HG02588 (cell line): ENCODE data around the gene KIF17.
A peak's percentile ranks its signal among the peaks of the same experiment; 100 is the strongest.

Experiments used
- ATAC-seq: cut with Tn5 transposase; IDR thresholded peaks from one replicate; pipeline ENCODE4 v1.9.1; 2021; ENCODE audit warnings: mild to moderate bottlenecking, moderate library complexity; ENCODE audit not compliant: unreplicated experiment

The KIF17 gene

GRCh38 chr1:20663365-20663764, 54.4 kb downstream of the KIF17 start:
- no peak for ATAC-seq

GRCh38 chr1:20662110-20662475, 55.7 kb downstream of the KIF17 start:
- no peak for ATAC-seq

- ATAC-seq, result peak; percentile 96
Observed at GRCh38 chr1:20661207-20662109, 56.3 kb downstream of the KIF17 start, which contains the start of gene DDOST. TSS of gene DDOST (minus strand) at chr1:20661369. CDS start at chr1:20661350, 19 bp downstream.

DNA sequence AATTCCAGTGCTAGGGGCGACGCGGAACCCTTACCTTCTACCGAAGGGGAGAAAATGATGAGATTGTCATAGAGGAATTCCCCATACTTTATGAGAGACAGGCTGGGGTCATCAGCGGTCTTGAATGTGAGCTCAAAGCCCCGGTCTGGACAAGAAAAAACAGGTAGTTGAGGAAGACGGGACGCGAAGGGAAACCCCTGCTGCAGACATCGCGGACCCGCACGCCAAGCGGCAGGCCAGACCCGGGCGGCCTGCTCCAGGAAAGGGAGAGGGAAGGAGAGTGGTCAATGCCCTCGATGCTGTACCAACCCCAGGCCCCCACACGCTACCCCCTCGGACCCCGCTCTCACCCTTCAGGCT, 57.0 kb downstream of the KIF17 start:
- ATAC-seq, result peak; percentile 3

DNA sequence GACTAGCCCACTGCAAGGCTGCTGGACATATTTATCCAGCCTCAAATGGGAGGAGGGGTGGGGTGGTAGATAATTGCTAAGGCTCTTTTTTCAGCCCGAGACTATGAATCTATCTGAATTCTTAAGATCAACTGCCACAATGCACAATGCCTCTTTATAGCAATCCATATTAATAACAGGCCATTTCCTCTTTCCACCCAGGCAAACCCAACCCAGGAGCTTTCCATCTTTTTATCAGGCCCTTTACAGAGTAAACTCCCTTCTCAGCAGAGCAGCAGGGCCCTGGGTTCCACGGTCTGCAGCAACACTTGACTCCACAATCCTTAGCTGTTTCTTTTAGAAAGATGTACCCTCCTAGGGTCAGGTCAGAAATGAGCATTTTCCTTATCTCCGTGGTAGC, 57.4 kb downstream of the KIF17 start:
- ATAC-seq, result no peak

- no peak for ATAC-seq
Observed at GRCh38 chr1:20658166-20658915, 59.5 kb downstream of the KIF17 start.

- no peak for ATAC-seq
Observed at GRCh38 chr1:20657024-20657423, 60.8 kb downstream of the KIF17 start.

GRCh38 chr1:20654104-20654690, 63.6 kb downstream of the KIF17 start:
- ATAC-seq, result no peak

DNA sequence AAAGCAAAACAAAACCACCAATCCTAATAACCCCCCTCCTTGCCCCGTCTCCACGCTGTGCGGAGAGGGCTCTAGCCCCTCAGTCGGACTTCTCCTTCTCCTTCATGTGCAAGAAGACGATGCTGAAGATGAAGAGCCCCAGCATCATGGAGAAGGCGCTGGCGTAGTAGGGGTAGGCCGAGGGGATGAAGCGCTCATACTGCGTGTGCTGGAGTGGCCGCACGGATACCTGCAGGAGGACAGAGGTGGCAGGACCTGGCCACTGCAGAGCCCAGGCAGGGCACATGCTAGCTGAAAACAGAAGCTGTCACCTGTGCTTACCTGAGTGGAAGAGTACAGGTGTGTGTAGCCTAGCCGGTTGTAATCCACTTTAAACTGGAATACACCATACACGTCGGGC, 65.5 kb downstream of the KIF17 start:
- ATAC-seq, result no peak

DNA sequence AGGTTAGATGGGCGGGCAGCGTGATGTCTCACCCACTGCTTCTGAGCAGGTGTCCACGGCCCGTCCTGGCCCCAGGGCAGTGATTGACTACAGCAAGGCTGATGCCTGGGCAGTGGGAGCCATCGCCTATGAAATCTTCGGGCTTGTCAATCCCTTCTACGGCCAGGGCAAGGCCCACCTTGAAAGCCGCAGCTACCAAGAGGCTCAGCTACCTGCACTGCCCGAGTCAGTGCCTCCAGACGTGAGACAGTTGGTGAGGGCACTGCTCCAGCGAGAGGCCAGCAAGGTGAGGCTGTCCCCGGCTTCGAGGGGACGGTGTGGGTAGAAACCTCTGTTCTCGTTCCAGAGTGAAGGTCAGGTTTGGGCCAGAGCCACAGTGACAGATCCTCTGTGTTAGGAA, 68.9 kb downstream of the KIF17 start:
- ATAC-seq, result no peak

GRCh38 chr1:20648438-20648837, 69.4 kb downstream of the KIF17 start:
- no peak for ATAC-seq

DNA sequence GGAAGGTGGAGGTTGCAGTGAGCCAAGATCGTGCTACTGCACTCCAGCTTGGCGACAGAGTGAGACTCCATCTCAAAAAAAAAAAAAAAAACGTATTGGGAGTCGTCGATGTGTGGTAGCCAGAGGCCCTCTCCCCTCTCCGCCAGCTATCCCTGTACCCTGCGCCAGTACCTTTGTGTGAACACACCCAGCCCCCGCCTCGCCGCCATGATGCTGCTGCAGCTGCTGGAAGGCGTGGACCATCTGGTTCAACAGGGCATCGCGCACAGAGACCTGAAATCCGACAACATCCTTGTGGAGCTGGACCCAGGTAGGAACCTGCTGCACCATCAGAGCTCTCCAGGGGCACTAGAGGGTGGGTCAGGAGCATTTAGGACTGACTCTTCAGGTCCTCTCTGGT, 72.4 kb downstream of the KIF17 start:
- ATAC-seq, result no peak

DNA sequence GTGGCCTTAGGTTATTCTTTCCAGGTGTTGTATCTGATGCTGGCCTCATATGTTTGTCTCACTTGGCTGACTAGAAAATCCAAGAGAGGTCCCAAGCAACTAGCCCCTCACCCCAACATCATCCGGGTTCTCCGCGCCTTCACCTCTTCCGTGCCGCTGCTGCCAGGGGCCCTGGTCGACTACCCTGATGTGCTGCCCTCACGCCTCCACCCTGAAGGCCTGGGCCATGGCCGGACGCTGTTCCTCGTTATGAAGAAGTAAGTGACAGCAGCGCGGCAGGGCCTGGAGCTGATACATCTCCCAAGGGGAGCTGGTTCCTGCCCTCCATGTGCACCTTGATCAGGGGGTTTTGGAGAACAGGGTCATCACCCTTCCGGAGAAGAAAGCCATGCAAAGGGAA, 73.4 kb downstream of the KIF17 start:
- ATAC-seq, result no peak

DNA sequence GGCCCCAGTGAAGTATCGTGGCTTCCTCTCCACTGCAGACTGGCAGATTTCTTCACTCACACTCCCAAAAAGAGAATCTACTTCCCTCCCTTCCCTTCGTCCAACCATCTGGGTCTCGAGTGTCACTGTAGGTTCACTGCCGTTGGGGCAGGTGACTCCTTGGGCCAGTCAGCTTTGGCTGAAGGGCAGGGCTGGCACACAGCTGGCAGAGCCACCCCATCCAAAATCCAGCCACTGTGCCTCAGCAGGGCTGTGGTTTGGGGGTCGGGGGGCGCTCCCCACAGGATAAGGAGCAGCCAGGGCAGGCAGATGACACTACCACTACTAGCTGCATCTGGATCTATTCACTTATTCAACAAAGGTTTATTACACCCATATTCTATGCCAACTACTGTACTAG, 74.7 kb downstream of the KIF17 start:
- ATAC-seq, result no peak

DNA sequence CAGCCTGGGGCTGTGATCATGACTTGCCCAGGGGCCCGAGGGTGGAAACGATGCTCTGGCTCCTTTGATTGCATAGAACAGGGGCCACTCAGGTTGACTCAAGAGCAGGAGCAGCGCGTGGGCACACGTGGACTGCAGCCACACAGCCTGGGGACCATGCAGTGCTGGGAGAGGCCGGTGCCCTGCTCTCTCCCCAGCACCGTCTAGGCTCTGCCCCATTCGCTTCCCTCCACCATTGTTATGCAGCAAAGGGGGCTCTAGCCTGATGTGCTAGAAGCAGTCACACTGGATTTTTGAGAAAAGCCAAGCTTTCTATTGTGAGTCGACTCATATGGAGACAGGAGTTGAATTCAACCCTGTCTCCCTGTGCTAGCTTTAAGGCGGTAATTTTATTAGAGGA, 75.8 kb downstream of the KIF17 start:
- ATAC-seq, result no peak

GRCh38 chr1:20640183-20640597, 77.6 kb downstream of the KIF17 start:
- no peak for ATAC-seq

DNA sequence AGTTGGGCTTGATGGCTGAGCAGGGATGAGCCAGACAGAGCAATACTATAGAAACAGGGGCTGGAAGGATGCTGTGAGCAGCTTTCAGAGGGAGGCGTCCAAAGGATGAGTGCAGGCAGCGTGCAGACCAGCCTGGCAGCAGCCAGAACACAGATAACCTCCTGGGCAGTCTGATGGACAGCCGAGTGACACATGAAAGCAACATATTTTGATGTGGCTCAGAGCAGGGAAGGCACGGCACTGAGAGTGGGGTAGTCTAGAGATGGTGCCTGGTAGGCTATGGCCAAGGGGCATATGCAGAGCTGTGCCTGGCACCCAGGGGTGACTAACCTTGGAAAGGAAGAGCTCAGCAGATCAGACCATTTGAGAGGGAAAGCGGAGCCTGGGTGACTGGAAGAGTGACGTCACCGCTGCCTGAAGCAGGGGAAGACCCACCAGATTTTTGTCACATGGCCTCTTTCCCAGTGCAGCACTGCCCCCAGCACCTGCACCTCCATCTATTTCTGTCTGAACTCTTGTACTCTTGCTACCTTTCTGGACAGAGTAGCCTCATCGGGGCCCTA, 80.9 kb downstream of the KIF17 start:
- ATAC-seq, result no peak

DNA sequence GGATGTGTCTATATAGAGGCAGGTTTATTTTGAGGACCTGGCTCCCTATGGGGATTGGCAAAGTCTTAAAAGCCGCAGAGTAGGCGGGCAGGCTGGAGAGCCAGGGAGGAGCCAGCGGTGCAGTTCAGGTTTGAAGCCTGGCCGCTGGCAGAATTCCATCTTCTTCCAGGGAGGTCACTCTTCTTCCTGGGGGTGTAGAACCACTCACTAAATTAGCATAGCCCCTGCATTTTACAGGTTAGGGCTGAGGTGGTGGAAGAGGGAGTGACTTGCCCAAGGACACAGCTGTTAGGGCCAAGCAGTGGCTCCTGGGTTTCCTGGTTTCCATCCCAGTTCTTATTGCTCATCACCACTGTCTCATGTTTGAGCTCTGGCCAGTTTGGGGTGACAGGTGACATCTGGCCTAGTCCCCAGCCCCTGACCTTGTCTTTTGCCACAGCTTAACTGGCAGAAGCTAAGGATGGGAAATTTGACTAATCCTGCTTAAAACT, 83.2 kb downstream of the KIF17 start:
- no peak for ATAC-seq

- no peak for ATAC-seq
Observed at GRCh38 chr1:20634065-20634593, 83.7 kb downstream of the KIF17 start.

- peak; percentile 69 for ATAC-seq
Observed at GRCh38 chr1:20633190-20634064, 84.4 kb downstream of the KIF17 start, which contains the start of gene PINK1. TSS of gene PINK1 (plus strand) at chr1:20633458. CDS start at chr1:20633549, 91 bp downstream.
